H1 (cell line): ENCODE results near the gene TCF19. TPM values are rescaled to one million over a fixed set of nuclear protein-coding genes. Genes with fewer than 3 reads are reported as not detected.
A peak's percentile ranks its signal among the peaks of the same experiment; 100 is the strongest.

Experiments used
- ASH2L ChIP-seq: fragments of 200-600, 300-600 bp; sonication (generic); IDR thresholded peaks from one replicate; pipeline ENCODE4 v1.7.1; 2017; ENCODE audit warnings: low read length
- CHD2 ChIP-seq: IDR thresholded peaks from 2 replicates; pipeline ENCODE4 v1.6.1; 2012; ENCODE audit warnings: low read length, improper control_type of control experiment
- EP300 ChIP-seq, 2 experiments: IDR thresholded peaks; 1 replicate in 1 of 2; 2 replicates in 1 of 2; pipeline ENCODE4 v1.6.1; 2011 to 2012; ENCODE audit warnings: low read depth in 2 of 2, low read length in 2 of 2, mild to moderate bottlenecking in 2 of 2, borderline replicate concordance in 1 of 2, inconsistent platforms in 1 of 2, moderate library complexity in 1 of 2
- JUND ChIP-seq: IDR thresholded peaks from 2 replicates; pipeline ENCODE4 v1.6.1; 2011; ENCODE audit warnings: mild to moderate bottlenecking, improper control_type of control experiment, low read length
- KDM1A ChIP-seq: fragments of 200-600, 300-600 bp; sonication (generic); IDR thresholded peaks from 2 replicates; pipeline ENCODE4 v1.7.1; 2016; ENCODE audit warnings: mild to moderate bottlenecking, low read length, borderline replicate concordance
- KDM5A ChIP-seq: fragments of 200-600 bp; IDR thresholded peaks from 2 replicates; pipeline ENCODE4 v1.7.1; 2012; ENCODE audit warnings: mild to moderate bottlenecking, low read length, inconsistent platforms, mixed read lengths
- NANOG ChIP-seq: IDR thresholded peaks from 2 replicates; pipeline ENCODE4 v1.6.1; 2011; ENCODE audit warnings: low read length, low read depth, mild to moderate bottlenecking, inconsistent platforms; ENCODE audit not compliant: insufficient read depth, poor library complexity, severe bottlenecking
- POU5F1 ChIP-seq: IDR thresholded peaks from 2 replicates; pipeline ENCODE4 v1.6.1; 2011; ENCODE audit warnings: low read depth, mild to moderate bottlenecking, low read length, moderate library complexity
- RAD21 ChIP-seq, 2 experiments: IDR thresholded peaks in 1 of 2; conservative IDR thresholded peaks in 1 of 2; 2 replicates each; pipeline ENCODE4 v1.6.1; 2011; ENCODE audit warnings: low read depth in 2 of 2, low read length in 2 of 2, improper control_type of control experiment in 1 of 2, inconsistent platforms in 1 of 2, mild to moderate bottlenecking in 1 of 2, moderate library complexity in 1 of 2
- RNF2 ChIP-seq: fragments of 200-900, 300-1000 bp; sonication (generic); IDR thresholded peaks from 2 replicates; pipeline ENCODE4 v1.7.1; 2016; ENCODE audit warnings: borderline replicate concordance, low read depth, mild to moderate bottlenecking, antibody characterized with exemption, low read length; ENCODE audit not compliant: poor library complexity, severe bottlenecking; ENCODE audit errors: missing control alignments
- RXRA ChIP-seq: IDR thresholded peaks from 2 replicates; pipeline ENCODE4 v1.6.1; 2011; ENCODE audit warnings: low read depth, mild to moderate bottlenecking, low read length, moderate library complexity; ENCODE audit not compliant: insufficient read depth
- SIN3A ChIP-seq, 2 experiments: IDR thresholded peaks in 1 of 2; conservative IDR thresholded peaks in 1 of 2; 2 replicates each; pipeline ENCODE4 v1.6.1; 2011 to 2012; ENCODE audit warnings: low read length in 2 of 2, improper control_type of control experiment in 1 of 2, low read depth in 1 of 2, mild to moderate bottlenecking in 1 of 2
- SP4 ChIP-seq: IDR thresholded peaks from 2 replicates; pipeline ENCODE4 v1.6.1; 2012; ENCODE audit warnings: low read length, inconsistent platforms
- SUZ12 ChIP-seq: fragments of 200-600 bp; sonication (generic); IDR thresholded peaks from 2 replicates; pipeline ENCODE4 v1.6.1; 2012; ENCODE audit warnings: mild to moderate bottlenecking, inconsistent platforms, low read length, moderate library complexity, mixed read lengths
- TAF7 ChIP-seq: optimal IDR thresholded peaks from 2 replicates; pipeline ENCODE3; 2011; ENCODE audit warnings: low read depth, mild to moderate bottlenecking, inconsistent platforms, low read length, moderate library complexity, borderline replicate concordance
- TBP ChIP-seq: IDR thresholded peaks from 2 replicates; pipeline ENCODE4 v1.6.1; 2011; ENCODE audit warnings: low read depth, low read length, improper control_type of control experiment
- TEAD4 ChIP-seq: IDR thresholded peaks from 2 replicates; pipeline ENCODE4 v1.6.1; 2012; ENCODE audit warnings: low read depth, low read length, inconsistent platforms, mixed read lengths
- YY1 ChIP-seq: IDR thresholded peaks from 2 replicates; pipeline ENCODE4 v1.6.1; 2011; ENCODE audit warnings: low read depth, mild to moderate bottlenecking, low read length
- polyA plus RNA-seq, 7 experiments: library from polyadenylated mRNA; depleted of rRNA in 3 of 7; stranded (reverse) in 5 of 7; unstranded in 2 of 7; fragments of >200 nt in 5 of 7; fragments of 200-250 nt in 2 of 7; gene quantifications; 1 replicate in 5 of 7; 2 replicates in 1 of 7; 4 replicates in 1 of 7; pipeline versions ENCODE4 v1.2.1 to v1.2.3, GENCODE V29; 2011 to 2013; ENCODE audit warnings: missing spikeins in 2 of 7, mixed read lengths in 2 of 7
- total RNA-seq: library from RNA; stranded (reverse); fragmentation: NEBNext Ultra II Directional; extraction: Animal tissue kit (Norgen Biotek cat#: 25700); gene quantifications from 2 replicates; pipeline ENCODE4 v1.2.1, GENCODE V29; 2021
- TF ChIP-seq, protein P1 (sequence below): IDR thresholded peaks from 2 replicates; pipeline ENCODE4 v1.6.1; 2012; ENCODE audit warnings: inconsistent platforms
- TF ChIP-seq, protein P2 (sequence below): IDR thresholded peaks from 2 replicates; pipeline ENCODE4 v1.6.1; 2012; ENCODE audit warnings: low read length, inconsistent platforms
- TF ChIP-seq, protein P3 (sequence below): IDR thresholded peaks from 2 replicates; pipeline ENCODE4 v1.6.1; 2012; ENCODE audit warnings: inconsistent platforms

TCF19 gene
- total and polyA plus RNA-seq, 2 of the 8 experiments (the other 6 are each of a cell fraction or from before 2014, with no cell fraction given): 7.2 to 11.0 TPM

DNA sequence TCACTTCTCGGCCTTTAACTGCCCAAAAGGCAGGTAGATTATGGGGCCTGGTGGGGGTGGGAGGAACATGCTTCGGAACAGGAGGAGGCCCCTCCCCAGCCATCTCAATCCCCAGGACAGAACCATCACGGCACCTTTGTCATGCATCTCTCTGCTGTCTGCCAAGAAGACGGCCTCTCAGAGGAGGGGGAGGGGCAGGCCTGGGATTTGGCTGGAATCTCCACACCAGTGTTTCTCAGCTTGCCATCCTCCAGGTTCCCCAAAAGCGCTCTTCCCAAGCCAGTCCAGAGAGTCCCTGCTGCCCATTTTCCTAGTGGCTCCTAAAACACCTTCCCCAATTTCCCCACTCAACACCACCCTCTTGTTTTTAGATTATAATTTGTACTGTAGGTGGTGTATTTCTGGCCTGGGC is 14.6 kb downstream of the TCF19 start (continued):
- TF ChIP-seq RAD21 (IDR thresholded peaks at IDR 0.05 in 1 of 2, conservative IDR thresholded peaks at IDR 0.05 in 1 of 2; ENCODE audit: low read depth in 2 of 2, low read length in 2 of 2) (peak in 1 of 2 experiments; percentile 16; a peak in 1 of 4 replicates), CHD2 (no peak; the same call in 1 of the 2 replicates), SUZ12 (no peak), NANOG (peak; percentile 97), YY1 (peak; percentile 60; the same call in 1 of the 2 replicates), RNF2 (no peak), RXRA (no peak), KDM5A (no peak), EP300 (IDR thresholded peaks at IDR 0.05; ENCODE audit: borderline replicate concordance in 1 of 2, low read depth in 2 of 2, low read length in 2 of 2) (peak in 1 of 2 experiments; percentile 89; a peak in 1 of 3 replicates), TAF7 (peak; percentile 15), POU5F1 (peak; percentile 96), TBP (peak; percentile 75; the same call in 1 of the 2 replicates), KDM1A (peak; percentile 9; the same call in 1 of the 2 replicates), ASH2L (peak; percentile 83), SIN3A (conservative IDR thresholded peaks at IDR 0.05 in 1 of 2, IDR thresholded peaks at IDR 0.05 in 1 of 2; ENCODE audit: low read depth in 1 of 2, low read length in 2 of 2) (0 out of 4 replicates have a peak, but pooled peaks have one; percentile 43 to 91), SP4 (no peak), TEAD4 (peak; percentile 72), JUND (no peak; the same call in 1 of the 2 replicates)
- TF ChIP-seq, protein P1, sequence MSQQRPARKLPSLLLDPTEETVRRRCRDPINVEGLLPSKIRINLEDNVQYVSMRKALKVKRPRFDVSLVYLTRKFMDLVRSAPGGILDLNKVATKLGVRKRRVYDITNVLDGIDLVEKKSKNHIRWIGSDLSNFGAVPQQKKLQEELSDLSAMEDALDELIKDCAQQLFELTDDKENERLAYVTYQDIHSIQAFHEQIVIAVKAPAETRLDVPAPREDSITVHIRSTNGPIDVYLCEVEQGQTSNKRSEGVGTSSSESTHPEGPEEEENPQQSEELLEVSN: no peak
- TF ChIP-seq, protein P2, sequence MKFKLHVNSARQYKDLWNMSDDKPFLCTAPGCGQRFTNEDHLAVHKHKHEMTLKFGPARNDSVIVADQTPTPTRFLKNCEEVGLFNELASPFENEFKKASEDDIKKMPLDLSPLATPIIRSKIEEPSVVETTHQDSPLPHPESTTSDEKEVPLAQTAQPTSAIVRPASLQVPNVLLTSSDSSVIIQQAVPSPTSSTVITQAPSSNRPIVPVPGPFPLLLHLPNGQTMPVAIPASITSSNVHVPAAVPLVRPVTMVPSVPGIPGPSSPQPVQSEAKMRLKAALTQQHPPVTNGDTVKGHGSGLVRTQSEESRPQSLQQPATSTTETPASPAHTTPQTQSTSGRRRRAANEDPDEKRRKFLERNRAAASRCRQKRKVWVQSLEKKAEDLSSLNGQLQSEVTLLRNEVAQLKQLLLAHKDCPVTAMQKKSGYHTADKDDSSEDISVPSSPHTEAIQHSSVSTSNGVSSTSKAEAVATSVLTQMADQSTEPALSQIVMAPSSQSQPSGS: peak; percentile 61; the same call in 1 of the 2 replicates
- TF ChIP-seq, protein P3, sequence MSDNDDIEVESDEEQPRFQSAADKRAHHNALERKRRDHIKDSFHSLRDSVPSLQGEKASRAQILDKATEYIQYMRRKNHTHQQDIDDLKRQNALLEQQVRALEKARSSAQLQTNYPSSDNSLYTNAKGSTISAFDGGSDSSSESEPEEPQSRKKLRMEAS: peak; percentile 57; the same call in 1 of the 2 replicates
